ENCODE data around the gene CCL5. TPM values are rescaled to one million over a fixed set of nuclear protein-coding genes. Genes with fewer than 3 reads are reported as not detected.

Gene CCL5
- total and polyA plus RNA-seq, 10 of the 15 experiments (the other 5 are each of a cell fraction or from before 2014, with no cell fraction given) = 45.7 to 186 (median 90.8) TPM

DNA sequence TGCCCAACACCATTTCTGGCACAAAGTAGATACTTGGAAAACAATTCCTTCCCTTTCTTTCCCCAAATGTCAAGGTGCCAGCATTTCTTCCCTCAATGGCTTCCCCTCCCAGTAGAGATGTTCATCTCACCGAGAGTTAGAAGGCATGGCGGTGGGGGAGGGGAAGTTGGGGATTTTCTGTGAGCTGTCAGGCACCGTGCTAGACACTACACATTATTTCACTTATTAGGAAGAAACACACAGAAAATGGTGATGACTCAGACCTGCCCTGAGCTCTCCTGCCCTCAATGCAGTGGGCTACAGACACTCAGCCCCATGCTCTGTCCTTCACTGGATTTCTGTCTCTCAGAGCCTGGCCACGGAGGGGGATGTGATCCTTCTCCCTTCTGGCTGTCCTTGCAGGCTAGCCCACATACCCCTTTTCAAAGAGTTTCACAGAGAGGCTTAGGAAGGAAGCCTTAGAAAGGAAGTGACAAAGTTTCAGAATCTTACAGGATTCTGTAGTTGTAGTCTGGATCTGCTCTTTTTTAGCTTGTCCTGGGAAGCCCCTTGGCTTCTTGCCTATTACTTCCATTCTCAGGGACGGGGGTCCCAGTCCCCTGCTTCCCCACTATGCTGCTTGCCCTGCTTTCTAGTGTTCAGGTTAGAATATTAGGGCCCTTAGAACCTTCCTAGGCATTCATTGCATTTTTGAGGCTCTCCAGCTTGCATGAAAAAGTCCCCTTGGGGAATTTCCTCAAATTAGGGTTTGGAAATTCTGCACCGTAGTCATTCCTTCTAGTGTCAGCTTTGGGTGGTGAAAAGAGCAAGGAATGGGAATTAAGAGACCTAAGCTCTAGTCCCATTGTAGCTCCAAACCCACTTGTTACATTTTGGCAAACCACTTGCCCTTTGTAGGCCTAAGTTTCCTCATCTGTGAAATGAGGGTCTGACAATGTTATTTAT is 12.2 kb upstream of the CCL5 start (continued):
- TF ChIP-seq NFYA (IDR thresholded peaks at IDR 0.05; ENCODE audit: borderline replicate concordance, low read depth, low read length) (no peak), FOXM1 (IDR thresholded peaks at IDR 0.05; ENCODE audit: low read depth, low read length) (peak; percentile 44; the same call in 1 of the 2 replicates), RB1 (IDR thresholded peaks at IDR 0.05; ENCODE audit: borderline replicate concordance) (no peak), CHD2 (IDR thresholded peaks at IDR 0.05; ENCODE audit: borderline replicate concordance, low read depth, low read length) (peak; percentile 32; the same call in 1 of the 2 replicates), MEF2B (IDR thresholded peaks at IDR 0.05; ENCODE audit: partially characterized antibody, poor library complexity, severe bottlenecking) (peak; percentile 8), SUZ12 (IDR thresholded peaks at IDR 0.05; ENCODE audit: unreplicated experiment) (no peak), NKRF (conservative IDR thresholded peaks at IDR 0.05) (0 out of 2 replicates have a peak, but pooled peaks have one; percentile 32), FOS (IDR thresholded peaks at IDR 0.05; ENCODE audit: borderline replicate concordance, extremely low read depth, insufficient read length) (no peak), MYB (IDR thresholded peaks at IDR 0.05; ENCODE audit: borderline replicate concordance, low read depth, low read length) (no peak), RUNX3 (IDR thresholded peaks at IDR 0.05; ENCODE audit: low read length) (peak; percentile 53), ELK1 (IDR thresholded peaks at IDR 0.05; ENCODE audit: low read depth, low read length) (no peak), LARP7 (IDR thresholded peaks at IDR 0.05) (no peak), ZNF384 (IDR thresholded peaks at IDR 0.05; ENCODE audit: borderline replicate concordance, low read depth, low read length) (no peak), SMC3 (IDR thresholded peaks at IDR 0.05; ENCODE audit: borderline replicate concordance, low read length) (no peak), SIN3A (IDR thresholded peaks at IDR 0.05; ENCODE audit: low read depth, low read length) (no peak), SPI1 (IDR thresholded peaks at IDR 0.05; ENCODE audit: borderline replicate concordance, insufficient read depth, low read depth, low read length) (peak; percentile 16; the same call in 1 of the 2 replicates), ZNF207 (IDR thresholded peaks at IDR 0.05; ENCODE audit: borderline replicate concordance) (no peak), STAT3 (IDR thresholded peaks at IDR 0.05; ENCODE audit: low read depth, low read length) (no peak)
- TF ChIP-seq, protein P1, sequence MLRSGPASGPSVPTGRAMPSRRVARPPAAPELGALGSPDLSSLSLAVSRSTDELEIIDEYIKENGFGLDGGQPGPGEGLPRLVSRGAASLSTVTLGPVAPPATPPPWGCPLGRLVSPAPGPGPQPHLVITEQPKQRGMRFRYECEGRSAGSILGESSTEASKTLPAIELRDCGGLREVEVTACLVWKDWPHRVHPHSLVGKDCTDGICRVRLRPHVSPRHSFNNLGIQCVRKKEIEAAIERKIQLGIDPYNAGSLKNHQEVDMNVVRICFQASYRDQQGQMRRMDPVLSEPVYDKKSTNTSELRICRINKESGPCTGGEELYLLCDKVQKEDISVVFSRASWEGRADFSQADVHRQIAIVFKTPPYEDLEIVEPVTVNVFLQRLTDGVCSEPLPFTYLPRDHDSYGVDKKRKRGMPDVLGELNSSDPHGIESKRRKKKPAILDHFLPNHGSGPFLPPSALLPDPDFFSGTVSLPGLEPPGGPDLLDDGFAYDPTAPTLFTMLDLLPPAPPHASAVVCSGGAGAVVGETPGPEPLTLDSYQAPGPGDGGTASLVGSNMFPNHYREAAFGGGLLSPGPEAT (IDR thresholded peaks at IDR 0.05; ENCODE audit: low read depth) = peak; percentile 49; the same call in 1 of the 2 replicates
- TF ChIP-seq, protein P2, sequence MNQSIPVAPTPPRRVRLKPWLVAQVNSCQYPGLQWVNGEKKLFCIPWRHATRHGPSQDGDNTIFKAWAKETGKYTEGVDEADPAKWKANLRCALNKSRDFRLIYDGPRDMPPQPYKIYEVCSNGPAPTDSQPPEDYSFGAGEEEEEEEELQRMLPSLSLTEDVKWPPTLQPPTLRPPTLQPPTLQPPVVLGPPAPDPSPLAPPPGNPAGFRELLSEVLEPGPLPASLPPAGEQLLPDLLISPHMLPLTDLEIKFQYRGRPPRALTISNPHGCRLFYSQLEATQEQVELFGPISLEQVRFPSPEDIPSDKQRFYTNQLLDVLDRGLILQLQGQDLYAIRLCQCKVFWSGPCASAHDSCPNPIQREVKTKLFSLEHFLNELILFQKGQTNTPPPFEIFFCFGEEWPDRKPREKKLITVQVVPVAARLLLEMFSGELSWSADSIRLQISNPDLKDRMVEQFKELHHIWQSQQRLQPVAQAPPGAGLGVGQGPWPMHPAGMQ (IDR thresholded peaks at IDR 0.05; ENCODE audit: borderline replicate concordance) = no peak

Data from GM12878 (cell line).